Natural killer cell treated with Interleukin-12 subunit alpha and Interleukin-12 subunit beta and Interleukin-15 and Interleukin-18, amount 100 ng/mL, for 72 hours (primary cell): Measurements from ENCODE around the gene YARS1. TPM values are rescaled to one million over a fixed set of nuclear protein-coding genes. Genes with fewer than 3 reads are reported as not detected.
"Not testable (repeated sequence)": the region's sequence is repeated elsewhere in the genome, so short reads cannot be mapped to it uniquely, and the experiment has no call there.

Experiments
- ATAC-seq, 2 donors: fragments of 150-1000 bp; cut with Tn5 transposase in 1 of 2; sonication (Bioruptor Pico), chemical (Tn5 transposase) in 1 of 2; 2 replicates each; pipeline ENCODE4 v1.10.0; 2021
- DNase-seq: peaks from one replicate; pipeline ENCODE4 v3.0.0; 2022; ENCODE audit warnings: low spot score
- H3K27ac Mint-ChIP-seq, 2 donors: 1 replicate in 1 of 2; 2 replicates in 1 of 2; pipeline ENCODE4 v1.8.0; 2022; ENCODE audit warnings: mixed read lengths in 2 of 2, mild to moderate bottlenecking in 1 of 2, moderate library complexity in 1 of 2
- H3K27me3 Mint-ChIP-seq, 2 donors: 1 replicate in 1 of 2; 2 replicates in 1 of 2; pipeline ENCODE4 v1.8.0; 2022; ENCODE audit warnings: mixed read lengths in 2 of 2
- H3K36me3 Mint-ChIP-seq: one replicate; pipeline ENCODE4 v1.8.0; 2022; ENCODE audit warnings: mixed read lengths
- H3K4me1 Mint-ChIP-seq, 2 donors: 1 replicate in 1 of 2; 2 replicates in 1 of 2; pipeline ENCODE4 v1.8.0; 2022; ENCODE audit warnings: low read depth in 2 of 2, mixed read lengths in 2 of 2, mild to moderate bottlenecking in 1 of 2
- H3K4me3 Mint-ChIP-seq: one replicate; pipeline ENCODE4 v1.8.0; 2022; ENCODE audit warnings: mixed read lengths
- H3K9me3 Mint-ChIP-seq: 2 replicates; pipeline ENCODE4 v1.8.0; 2022; ENCODE audit warnings: mixed read lengths
- total RNA-seq, 2 donors: library from RNA; stranded (reverse); gene quantifications; one replicate each; pipeline ENCODE4 v1.2.3, GENCODE V29; 2022

YARS1 gene
- total RNA-seq, 2 donors from 2014 or later, result 228 to 274 TPM

- Mint-ChIP-seq H3K27me3 (no peaks in the 10 kb centered on the region), H3K9me3 (no peaks in the 10 kb centered on the region), H3K27ac (peak overlapping the region in 1 of 2 donors; percentile 43), H3K36me3 (peaks cover 28% of the 10 kb centered on the region), H3K4me3 (no peak overlapping the region), H3K4me1 (peaks cover 29 to 30% of the 10 kb centered on the region in 2 donors)
- DNase-seq (no peak), ATAC-seq (no peak)
Observed at GRCh38 chr1:32806910-32807523, 10.1 kb downstream of the YARS1 start.

GRCh38 chr1:32806290-32806689 lies 10.9 kb downstream of the YARS1 start:
- Mint-ChIP-seq H3K36me3 (peaks cover 30% of the 10 kb centered on the region), H3K4me3 (no peak overlapping the region), H3K27ac (peak overlapping the region in 1 of 2 donors; percentile 43), H3K27me3 (no peaks in the 10 kb centered on the region), H3K4me1 (peaks cover 28 to 29% of the 10 kb centered on the region in 2 donors), H3K9me3 (no peaks in the 10 kb centered on the region)
- no peak for ATAC-seq
- no peak for DNase-seq

- not testable (repeated sequence) for DNase-seq, ATAC-seq, H3K4me3 Mint-ChIP-seq, H3K27ac Mint-ChIP-seq, H3K27me3 Mint-ChIP-seq, H3K9me3 Mint-ChIP-seq
- H3K4me1 Mint-ChIP-seq, result peaks cover 30 to 32% of the 10 kb centered on the region in 2 donors
- H3K36me3 Mint-ChIP-seq, result peaks cover 32% of the 10 kb centered on the region
Observed at GRCh38 chr1:32804460-32804859, 12.7 kb downstream of the YARS1 start.

- Mint-ChIP-seq H3K4me3 (peak overlapping the region; percentile 71), H3K27me3 (no peaks in the 10 kb centered on the region), H3K9me3 (no peaks in the 10 kb centered on the region), H3K27ac (peak overlapping the region; percentile 72 to 79), H3K4me1 (peaks cover 40 to 42% of the 10 kb centered on the region in 2 donors), H3K36me3 (peaks cover 27% of the 10 kb centered on the region)
- peak; percentile 75 to 76 for ATAC-seq
- DNase-seq, result peak; percentile 71
Observed at GRCh38 chr1:32801096-32801715, 16.0 kb downstream of the YARS1 start.

- peak overlapping the region; percentile 82 for H3K4me3 Mint-ChIP-seq
- H3K27ac Mint-ChIP-seq, result peak overlapping the region; percentile 84 to 86
- ATAC-seq, result peak; percentile 93 to 94
- peaks cover 22% of the 10 kb centered on the region for H3K36me3 Mint-ChIP-seq
- peak; percentile 74 for DNase-seq
- H3K27me3 Mint-ChIP-seq, result no peaks in the 10 kb centered on the region
- peaks cover 42 to 43% of the 10 kb centered on the region in 2 donors for H3K4me1 Mint-ChIP-seq
- no peaks in the 10 kb centered on the region for H3K9me3 Mint-ChIP-seq
Observed at GRCh38 chr1:32798679-32799416, 18.3 kb downstream of the YARS1 start.

- H3K4me3 Mint-ChIP-seq, result peak overlapping the region; percentile 82
- H3K27ac Mint-ChIP-seq, result peak overlapping the region; percentile 84 to 86
- no peaks in the 10 kb centered on the region for H3K9me3 Mint-ChIP-seq
- H3K27me3 Mint-ChIP-seq, result no peaks in the 10 kb centered on the region
- ATAC-seq, result no peak
- DNase-seq, result no peak
- H3K36me3 Mint-ChIP-seq, result peaks cover 26% of the 10 kb centered on the region
- H3K4me1 Mint-ChIP-seq, result peaks cover 45% of the 10 kb centered on the region in 2 donors
Observed at GRCh38 chr1:32798191-32798590, 19.0 kb downstream of the YARS1 start.

- ATAC-seq (no peak), DNase-seq (no peak)
- H3K27me3 Mint-ChIP-seq, result no peaks in the 10 kb centered on the region
- peak overlapping the region; percentile 84 to 86 for H3K27ac Mint-ChIP-seq
- H3K4me1 Mint-ChIP-seq, result peaks cover 47 to 51% of the 10 kb centered on the region in 2 donors
- H3K9me3 Mint-ChIP-seq, result no peaks in the 10 kb centered on the region
- H3K36me3 Mint-ChIP-seq, result peaks cover 32% of the 10 kb centered on the region
- peak overlapping the region; percentile 33 for H3K4me3 Mint-ChIP-seq
Observed at GRCh38 chr1:32797456-32797855, 19.7 kb downstream of the YARS1 start.

- peaks cover 42 to 50% of the 10 kb centered on the region in 2 donors for H3K4me1 Mint-ChIP-seq
- H3K9me3 Mint-ChIP-seq, ATAC-seq, H3K4me3 Mint-ChIP-seq, H3K27ac Mint-ChIP-seq, H3K27me3 Mint-ChIP-seq, DNase-seq: not testable (repeated sequence)
- peaks cover 30% of the 10 kb centered on the region for H3K36me3 Mint-ChIP-seq
Observed at GRCh38 chr1:32795763-32796162, 21.4 kb downstream of the YARS1 start.

GRCh38 chr1:32791881-32792280 lies 25.3 kb downstream of the YARS1 start:
- DNase-seq, result no peak
- Mint-ChIP-seq H3K36me3 (peaks cover 23% of the 10 kb centered on the region), H3K9me3 (no peaks in the 10 kb centered on the region), H3K4me3 (no peak overlapping the region), H3K4me1 (peaks cover 17 to 25% of the 10 kb centered on the region in 2 donors), H3K27me3 (no peaks in the 10 kb centered on the region), H3K27ac (peak overlapping the region; percentile 20 to 40)
- ATAC-seq, result no peak

- not testable (repeated sequence) for H3K4me3 Mint-ChIP-seq, H3K27me3 Mint-ChIP-seq, H3K27ac Mint-ChIP-seq, H3K9me3 Mint-ChIP-seq, ATAC-seq, DNase-seq
- H3K36me3 Mint-ChIP-seq, result peaks cover 40% of the 10 kb centered on the region
- peaks cover 18 to 25% of the 10 kb centered on the region in 2 donors for H3K4me1 Mint-ChIP-seq
Observed at GRCh38 chr1:32789356-32789755, 27.8 kb downstream of the YARS1 start.

- H3K36me3 Mint-ChIP-seq, result peaks cover 33% of the 10 kb centered on the region
- ATAC-seq (no peak), DNase-seq (no peak)
- no peak overlapping the region for H3K27ac Mint-ChIP-seq
- H3K4me1 Mint-ChIP-seq, result peaks cover 9 to 11% of the 10 kb centered on the region in 2 donors
- H3K4me3 Mint-ChIP-seq, result no peak overlapping the region
- H3K27me3 Mint-ChIP-seq, result no peaks in the 10 kb centered on the region
- H3K9me3 Mint-ChIP-seq, result no peaks in the 10 kb centered on the region
Observed at GRCh38 chr1:32786856-32787255, 30.3 kb downstream of the YARS1 start.

- Mint-ChIP-seq H3K4me3 (no peak overlapping the region), H3K9me3 (no peaks in the 10 kb centered on the region), H3K36me3 (peaks cover 28% of the 10 kb centered on the region), H3K27ac (peak overlapping the region; percentile 26 to 56), H3K27me3 (no peaks in the 10 kb centered on the region), H3K4me1 (peaks cover 0 to 8% of the 10 kb centered on the region in 2 donors)
- ATAC-seq, result no peak
- no peak for DNase-seq
Observed at GRCh38 chr1:32784817-32785216, 32.3 kb downstream of the YARS1 start.

GRCh38 chr1:32783851-32784250 lies 33.3 kb downstream of the YARS1 start:
- peaks cover 0 to 8% of the 10 kb centered on the region in 2 donors for H3K4me1 Mint-ChIP-seq
- H3K27me3 Mint-ChIP-seq, result no peaks in the 10 kb centered on the region
- H3K9me3 Mint-ChIP-seq, result no peaks in the 10 kb centered on the region
- H3K4me3 Mint-ChIP-seq, result no peak overlapping the region
- peaks cover 29% of the 10 kb centered on the region for H3K36me3 Mint-ChIP-seq
- peak overlapping the region in 1 of 2 donors; percentile 26 for H3K27ac Mint-ChIP-seq
- DNase-seq (no peak), ATAC-seq (no peak)

GRCh38 chr1:32782086-32782485 lies 35.1 kb downstream of the YARS1 start:
- H3K4me3 Mint-ChIP-seq, result no peak overlapping the region
- no peak overlapping the region for H3K27ac Mint-ChIP-seq
- no peak for ATAC-seq
- H3K4me1 Mint-ChIP-seq, result peaks cover 0 to 8% of the 10 kb centered on the region in 2 donors
- no peaks in the 10 kb centered on the region for H3K9me3 Mint-ChIP-seq
- H3K36me3 Mint-ChIP-seq, result peaks cover 35% of the 10 kb centered on the region
- DNase-seq, result no peak
- no peaks in the 10 kb centered on the region for H3K27me3 Mint-ChIP-seq
